Spleen (tissue), 7 donors: ENCODE measurements around the gene CNIH1.

Experiments used
- CTCF ChIP-seq, 11 experiments: fragments of 200-600 bp in 7 of 11; fragments of 450-650 bp in 4 of 11; sonication (generic) in 4 of 11; IDR thresholded peaks in 8 of 11; conservative IDR thresholded peaks in 3 of 11; 1 replicate in 7 of 11; 2 replicates in 4 of 11; pipeline versions ENCODE4 v1.4.0 to v1.8.0; 2016 to 2021; ENCODE audit warnings: antibody characterized with exemption in 11 of 11, inconsistent platforms in 4 of 11, mild to moderate bottlenecking in 1 of 11
- POLR2A ChIP-seq, 3 donors: fragments of 450-650 bp; IDR thresholded peaks; one replicate each; pipeline ENCODE4 v1.5.1; 2017; ENCODE audit warnings: antibody characterized with exemption in 3 of 3, mild to moderate bottlenecking in 1 of 3
- donor health status: DM: no; HTN: no; CAD: no; lungs with moderate emphysema.
- donor health status: DM: no; HTN: no; CAD: no.
- donor health status: DM: no; HTN: no; CAD: no.

GRCh38 chr14:54427871-54428270 lies 13.3 kb downstream of the CNIH1 start:
- TF ChIP-seq CTCF (IDR thresholded peaks at IDR 0.05 in 8 of 11, conservative IDR thresholded peaks at IDR 0.05 in 3 of 11) (no peak), POLR2A (IDR thresholded peaks at IDR 0.05) (no peak)
